Brain microvascular endothelial cell (primary cell): ENCODE data around the gene RTN4IP1.
A peak's percentile ranks its signal among the peaks of the same experiment; 100 is the strongest.

ENCODE experiments used
- DNase-seq: peaks from one replicate; pipeline ENCODE4 v3.0.0-alpha.2; 2020
- H3K27ac ChIP-seq: fragments of 250-450 bp; sonication (Bioruptor Pico); 2 replicates; pipeline ENCODE4 v1.5.1; 2020; ENCODE audit warnings: mild to moderate bottlenecking, moderate library complexity
- H3K27me3 ChIP-seq: fragments of 250-450 bp; sonication (Bioruptor Pico); replicated peaks from 2 replicates; pipeline ENCODE4 v1.5.1; 2020; ENCODE audit warnings: mild to moderate bottlenecking
- H3K36me3 ChIP-seq: fragments of 250-450 bp; sonication (Bioruptor Pico); replicated peaks from 2 replicates; pipeline ENCODE4 v1.5.1; 2020; ENCODE audit warnings: mild to moderate bottlenecking
- H3K4me3 ChIP-seq: 2 replicates; pipeline ENCODE4 v1.5.1; 2011; ENCODE audit warnings: low read depth, mild to moderate bottlenecking, control low read depth, low read length, moderate library complexity
- CTCF ChIP-seq: IDR thresholded peaks from 2 replicates; pipeline ENCODE4 v1.5.1; 2011; ENCODE audit warnings: low read depth, mild to moderate bottlenecking, moderate library complexity, low read length, control low read depth, inconsistent platforms; ENCODE audit errors: missing control alignments
- in situ Hi-C: cut with HindIII; loops from 2 replicates; pipeline ENCODE4 v1.10.0; 2017; ENCODE audit warnings: low sequenced_read_pairs, low pct_ligation_motif_present

Gene RTN4IP1

GRCh38 chr6:106534564-106534982 is 94.7 kb downstream of the RTN4IP1 start:
- H3K27ac ChIP-seq: no peak overlapping the region
- in situ Hi-C loops: no loop called here
- no peaks in the 10 kb centered on the region for H3K27me3 ChIP-seq
- H3K36me3 ChIP-seq: no peaks in the 10 kb centered on the region
- no peak for DNase-seq
- no peak for TF ChIP-seq CTCF
- no peak overlapping the region for H3K4me3 ChIP-seq

GRCh38 chr6:106534004-106534403 is 95.3 kb downstream of the RTN4IP1 start:
- Histone ChIP-seq H3K27me3 (no peaks in the 10 kb centered on the region), H3K36me3 (no peaks in the 10 kb centered on the region), H3K27ac (no peak overlapping the region), H3K4me3 (no peak overlapping the region)
- no peak for TF ChIP-seq CTCF
- DNase-seq: no peak
- in situ Hi-C loops: no loop called here

GRCh38 chr6:106533054-106533453 is 96.2 kb downstream of the RTN4IP1 start:
- Histone ChIP-seq H3K4me3 (no peak overlapping the region), H3K27ac (no peak overlapping the region), H3K36me3 (no peaks in the 10 kb centered on the region), H3K27me3 (no peaks in the 10 kb centered on the region)
- no peak for DNase-seq
- in situ Hi-C loops: no loop called here
- no peak for TF ChIP-seq CTCF

- DNase-seq: peak; percentile 40
- no peak for TF ChIP-seq CTCF
- in situ Hi-C loops: no loop called here
- no peaks in the 10 kb centered on the region for H3K36me3 ChIP-seq
- H3K4me3 ChIP-seq: no peak overlapping the region
- no peak overlapping the region for H3K27ac ChIP-seq
- no peaks in the 10 kb centered on the region for H3K27me3 ChIP-seq
Observed at GRCh38 chr6:106530502-106530901, 98.8 kb downstream of the RTN4IP1 start.

- Histone ChIP-seq H3K4me3 (no peak overlapping the region), H3K27me3 (no peaks in the 10 kb centered on the region), H3K27ac (no peak overlapping the region), H3K36me3 (no peaks in the 10 kb centered on the region)
- DNase-seq: no peak
- in situ Hi-C loops: no loop called here
- no peak for TF ChIP-seq CTCF
Observed at GRCh38 chr6:106530026-106530425, 99.3 kb downstream of the RTN4IP1 start.

GRCh38 chr6:106529438-106529837 is 99.9 kb downstream of the RTN4IP1 start:
- no peaks in the 10 kb centered on the region for H3K27me3 ChIP-seq
- TF ChIP-seq CTCF: no peak
- no peak overlapping the region for H3K4me3 ChIP-seq
- in situ Hi-C loops: no loop called here
- DNase-seq: no peak
- H3K36me3 ChIP-seq: no peaks in the 10 kb centered on the region
- no peak overlapping the region for H3K27ac ChIP-seq
